ENCODE results near the gene MYH9. TPM values are rescaled to one million over a fixed set of nuclear protein-coding genes. Genes with fewer than 3 reads are reported as not detected.

MYH9 gene
- polyA plus RNA-seq, 1 of the 3 experiments (the other 2 are of a cell fraction) = 303 TPM

- no peak for TF ChIP-seq EZH2phosphoT487 (IDR thresholded peaks at IDR 0.05; ENCODE audit: borderline replicate concordance, low read depth)
These were observed 149.2 kb downstream of the MYH9 start (continued) for GRCh38 chr22:36238373-36239149.

- ChIA-PET CTCF (interaction anchor here (0.9 to 5.0 kb wide), 4 partner anchors 16 to 93 kb away, joined by 3 to 30 read pairs (median 28); no protein-coding TSS in a partner anchor), POLR2A (interaction anchor here (2.4 kb wide), 1 partner anchor 40 kb away, joined by 11 read pairs; no protein-coding TSS in a partner anchor)
- Histone ChIP-seq H3K79me2 (ENCODE audit: insufficient read depth) (peaks cover 19% of the 10 kb centered on the region), H3K4me3 (ENCODE audit: low read depth in 2 of 2, low read length in 1 of 2) (peak overlapping the region; percentile 61 to 79), H3K27ac (ENCODE audit: low read depth in 2 of 2, low read length in 1 of 2) (peak overlapping the region; percentile 79 to 91; a peak in 3 of 4 replicates), H3K4me1 (ENCODE audit: control insufficient read depth in 1 of 2, insufficient read depth in 2 of 2, low read depth in 1 of 2, low read length in 1 of 2) (peaks cover 10 to 25% of the 10 kb centered on the region in 2 experiments; a peak in 1 of 4 replicates), H2AFZ (ENCODE audit: low read depth) (no peak overlapping the region), H3F3A (replicated peaks; ENCODE audit: insufficient read depth) (peaks cover 7% of the 10 kb centered on the region), H3K27me3 (ENCODE audit: insufficient read depth) (no peaks in the 10 kb centered on the region), H4K20me1 (ENCODE audit: insufficient read depth) (no peaks in the 10 kb centered on the region), H3K36me3 (replicated peaks in 1 of 2; ENCODE audit: control insufficient read depth in 1 of 2, insufficient read depth in 2 of 2, low read length in 1 of 2) (peaks cover 4 to 5% of the 10 kb centered on the region in 2 experiments), H3K9me2 (no peaks in the 10 kb centered on the region), H3K4me2 (peak overlapping the region; percentile 94), H3K9ac (peak overlapping the region; percentile 67; the same call in 1 of the 2 replicates), H3K9me3 (no peaks in the 10 kb centered on the region)
- TF ChIP-seq IRF3 (IDR thresholded peaks at IDR 0.05; ENCODE audit: low read depth, low read length) (no peak), TCF12 (IDR thresholded peaks at IDR 0.05) (no peak), USF2 (IDR thresholded peaks at IDR 0.05; ENCODE audit: borderline replicate concordance, low read depth, low read length) (no peak)
- whole genome bisulfite sequencing (ENCODE audit: low lambda C conversion rate) = 85% methylated on average over 10 of the region's 12 CpGs
- no peak for DNase-seq
These were observed 150.1 kb downstream of the MYH9 start for GRCh38 chr22:36237462-36238372.

GRCh38 chr22:36236388-36237319 is 151.1 kb downstream of the MYH9 start:
- Histone ChIP-seq H3F3A (replicated peaks; ENCODE audit: insufficient read depth) (peaks cover 7% of the 10 kb centered on the region), H4K20me1 (ENCODE audit: insufficient read depth) (no peaks in the 10 kb centered on the region), H3K36me3 (replicated peaks in 1 of 2; ENCODE audit: control insufficient read depth in 1 of 2, insufficient read depth in 2 of 2, low read length in 1 of 2) (peaks cover 5 to 12% of the 10 kb centered on the region in 2 experiments), H3K27me3 (ENCODE audit: insufficient read depth) (no peaks in the 10 kb centered on the region), H3K4me2 (peak overlapping the region; percentile 94), H3K9ac (no peak overlapping the region), H3K79me2 (ENCODE audit: insufficient read depth) (peaks cover 19% of the 10 kb centered on the region), H3K27ac (ENCODE audit: low read depth in 2 of 2, low read length in 1 of 2) (no peak overlapping the region), H3K4me1 (ENCODE audit: control insufficient read depth in 1 of 2, insufficient read depth in 2 of 2, low read depth in 1 of 2, low read length in 1 of 2) (peaks cover 10 to 25% of the 10 kb centered on the region in 2 experiments; a peak in 1 of 4 replicates), H3K9me3 (no peaks in the 10 kb centered on the region), H2AFZ (ENCODE audit: low read depth) (no peak overlapping the region), H3K4me3 (ENCODE audit: low read depth in 2 of 2, low read length in 1 of 2) (no peak overlapping the region; a peak in 1 of 4 replicates), H3K9me2 (no peaks in the 10 kb centered on the region)
- DNase-seq = no peak
- POLR2A ChIA-PET = no interaction called here
- no peak for TF ChIP-seq JUND (IDR thresholded peaks at IDR 0.05)
- no peak for TF ChIP-seq ELF1 (IDR thresholded peaks at IDR 0.05)
- no peak for TF ChIP-seq RAD21 (IDR thresholded peaks at IDR 0.05; ENCODE audit: low read length)
- no peak for TF ChIP-seq MXI1 (IDR thresholded peaks at IDR 0.05; ENCODE audit: low read depth, low read length)
- no peak for TF ChIP-seq RXRA (IDR thresholded peaks at IDR 0.05; ENCODE audit: borderline replicate concordance, low read depth)
- CTCF ChIA-PET = interaction anchor here (0.6 to 5.0 kb wide), 5 partner anchors 15 to 472 kb away, joined by 3 to 30 read pairs (median 6); no protein-coding TSS in a partner anchor
- 98% methylated on average over 13 of the region's 14 CpGs for WGBS (ENCODE audit: low lambda C conversion rate)

All from SK-N-SH (cell line).